ENCODE measurements around the gene GPR141.

The GPR141 gene

DNA sequence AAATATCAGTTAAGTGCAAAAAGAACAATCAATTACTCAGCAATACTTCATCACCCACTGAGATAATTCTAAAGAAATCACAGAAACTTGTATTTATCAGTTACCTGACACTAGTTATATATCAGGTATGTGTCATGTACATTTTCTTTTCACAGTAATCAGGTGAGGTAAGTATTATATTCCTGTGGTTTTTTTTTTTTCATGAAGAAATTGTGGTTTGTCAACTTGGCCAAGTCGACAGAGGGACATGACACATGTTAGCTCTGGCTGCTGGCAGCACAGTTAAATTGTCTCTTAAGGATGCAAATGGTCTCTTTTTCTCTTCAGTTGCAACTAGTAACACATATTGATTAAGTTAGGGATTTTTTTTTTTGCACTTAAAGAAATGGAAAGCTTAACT is 13.7 kb upstream of the GPR141 start:
- ATAC-seq = no peak
- TF ChIP-seq ZNF70 (CRISPR knock-in tag; IDR thresholded peaks at IDR 0.05) (no peak), ISL1 (CRISPR knock-in tag; IDR thresholded peaks at IDR 0.05) (no peak), ZNF565 (CRISPR knock-in tag; conservative IDR thresholded peaks at IDR 0.05; ENCODE audit: low read depth) (no peak), ZNF8 (CRISPR knock-in tag; IDR thresholded peaks at IDR 0.05) (no peak), RARB (CRISPR knock-in tag; IDR thresholded peaks at IDR 0.05) (no peak), BACH2 (CRISPR knock-in tag; IDR thresholded peaks at IDR 0.05; ENCODE audit: borderline replicate concordance) (no peak), ZFP30 (CRISPR knock-in tag; IDR thresholded peaks at IDR 0.05) (no peak), POU6F1 (CRISPR knock-in tag; IDR thresholded peaks at IDR 0.05; ENCODE audit: borderline replicate concordance, low read depth) (no peak), TCF4 (CRISPR knock-in tag; IDR thresholded peaks at IDR 0.05; ENCODE audit: borderline replicate concordance) (no peak), OSR1 (CRISPR knock-in tag; IDR thresholded peaks at IDR 0.05) (no peak), CSDC2 (CRISPR knock-in tag; IDR thresholded peaks at IDR 0.05) (no peak), PPARA (CRISPR knock-in tag; IDR thresholded peaks at IDR 0.05; ENCODE audit: borderline replicate concordance) (no peak), ZC3H10 (CRISPR knock-in tag; IDR thresholded peaks at IDR 0.05) (no peak), ESRRG (CRISPR knock-in tag; IDR thresholded peaks at IDR 0.05) (no peak)
- TF ChIP-seq, protein P1, sequence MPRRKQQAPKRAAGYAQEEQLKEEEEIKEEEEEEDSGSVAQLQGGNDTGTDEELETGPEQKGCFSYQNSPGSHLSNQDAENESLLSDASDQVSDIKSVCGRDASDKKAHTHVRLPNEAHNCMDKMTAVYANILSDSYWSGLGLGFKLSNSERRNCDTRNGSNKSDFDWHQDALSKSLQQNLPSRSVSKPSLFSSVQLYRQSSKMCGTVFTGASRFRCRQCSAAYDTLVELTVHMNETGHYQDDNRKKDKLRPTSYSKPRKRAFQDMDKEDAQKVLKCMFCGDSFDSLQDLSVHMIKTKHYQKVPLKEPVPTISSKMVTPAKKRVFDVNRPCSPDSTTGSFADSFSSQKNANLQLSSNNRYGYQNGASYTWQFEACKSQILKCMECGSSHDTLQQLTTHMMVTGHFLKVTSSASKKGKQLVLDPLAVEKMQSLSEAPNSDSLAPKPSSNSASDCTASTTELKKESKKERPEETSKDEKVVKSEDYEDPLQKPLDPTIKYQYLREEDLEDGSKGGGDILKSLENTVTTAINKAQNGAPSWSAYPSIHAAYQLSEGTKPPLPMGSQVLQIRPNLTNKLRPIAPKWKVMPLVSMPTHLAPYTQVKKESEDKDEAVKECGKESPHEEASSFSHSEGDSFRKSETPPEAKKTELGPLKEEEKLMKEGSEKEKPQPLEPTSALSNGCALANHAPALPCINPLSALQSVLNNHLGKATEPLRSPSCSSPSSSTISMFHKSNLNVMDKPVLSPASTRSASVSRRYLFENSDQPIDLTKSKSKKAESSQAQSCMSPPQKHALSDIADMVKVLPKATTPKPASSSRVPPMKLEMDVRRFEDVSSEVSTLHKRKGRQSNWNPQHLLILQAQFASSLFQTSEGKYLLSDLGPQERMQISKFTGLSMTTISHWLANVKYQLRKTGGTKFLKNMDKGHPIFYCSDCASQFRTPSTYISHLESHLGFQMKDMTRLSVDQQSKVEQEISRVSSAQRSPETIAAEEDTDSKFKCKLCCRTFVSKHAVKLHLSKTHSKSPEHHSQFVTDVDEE (CRISPR knock-in tag; IDR thresholded peaks at IDR 0.05) = no peak
- TF ChIP-seq, protein P2, sequence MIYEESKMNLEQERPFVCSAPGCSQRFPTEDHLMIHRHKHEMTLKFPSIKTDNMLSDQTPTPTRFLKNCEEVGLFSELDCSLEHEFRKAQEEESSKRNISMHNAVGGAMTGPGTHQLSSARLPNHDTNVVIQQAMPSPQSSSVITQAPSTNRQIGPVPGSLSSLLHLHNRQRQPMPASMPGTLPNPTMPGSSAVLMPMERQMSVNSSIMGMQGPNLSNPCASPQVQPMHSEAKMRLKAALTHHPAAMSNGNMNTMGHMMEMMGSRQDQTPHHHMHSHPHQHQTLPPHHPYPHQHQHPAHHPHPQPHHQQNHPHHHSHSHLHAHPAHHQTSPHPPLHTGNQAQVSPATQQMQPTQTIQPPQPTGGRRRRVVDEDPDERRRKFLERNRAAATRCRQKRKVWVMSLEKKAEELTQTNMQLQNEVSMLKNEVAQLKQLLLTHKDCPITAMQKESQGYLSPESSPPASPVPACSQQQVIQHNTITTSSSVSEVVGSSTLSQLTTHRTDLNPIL (CRISPR knock-in tag; IDR thresholded peaks at IDR 0.05; ENCODE audit: low read depth) = no peak

DNA sequence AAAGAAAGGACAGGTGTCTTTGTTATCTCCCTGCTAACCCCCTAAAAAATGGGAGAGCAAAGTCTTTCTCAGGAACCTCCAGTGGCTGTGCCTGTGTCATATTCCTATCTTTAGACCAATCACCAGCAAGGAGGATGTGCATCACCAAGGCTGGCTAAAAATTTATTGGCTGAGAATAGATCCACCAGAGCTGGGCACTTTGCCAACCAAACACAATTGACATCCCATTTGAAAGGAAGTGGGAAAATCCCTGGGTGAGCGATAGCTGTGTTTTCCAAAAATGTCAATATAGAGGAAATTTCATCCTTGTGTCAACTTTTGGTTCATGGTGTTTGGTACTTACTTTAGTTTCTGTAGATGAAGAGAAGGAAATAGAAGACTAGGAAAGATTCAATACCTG is 13.1 kb upstream of the GPR141 start:
- TF ChIP-seq PPARA (CRISPR knock-in tag; IDR thresholded peaks at IDR 0.05; ENCODE audit: borderline replicate concordance) (no peak), ZFP30 (CRISPR knock-in tag; IDR thresholded peaks at IDR 0.05) (no peak), ZNF565 (CRISPR knock-in tag; conservative IDR thresholded peaks at IDR 0.05; ENCODE audit: low read depth) (no peak), ARNTL (CRISPR knock-in tag; IDR thresholded peaks at IDR 0.05; ENCODE audit: borderline replicate concordance, low read depth) (no peak), ZFP3 (CRISPR knock-in tag; IDR thresholded peaks at IDR 0.05) (no peak)
- no peak for ATAC-seq

DNA sequence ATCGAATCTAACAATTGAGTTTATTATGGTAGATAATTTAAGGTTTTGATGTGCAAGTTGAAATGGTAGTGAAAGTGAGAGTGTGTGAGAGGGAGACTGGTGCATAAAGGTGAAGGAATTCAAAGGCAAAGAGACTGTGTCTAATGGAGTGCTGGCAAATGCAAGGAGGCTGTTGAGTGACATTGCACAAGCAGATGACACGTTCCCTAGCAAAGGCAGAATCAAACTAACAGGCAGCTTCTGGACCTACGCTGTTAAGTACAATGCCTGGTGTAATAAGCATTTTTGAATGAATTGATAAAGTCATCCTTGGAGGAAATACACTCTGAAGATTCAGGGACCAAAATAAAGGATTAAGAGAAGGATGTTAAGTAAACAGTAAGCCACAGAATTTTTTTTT is 11.7 kb upstream of the GPR141 start:
- ATAC-seq = no peak
- TF ChIP-seq ZFP3 (CRISPR knock-in tag; IDR thresholded peaks at IDR 0.05) (no peak), OSR1 (CRISPR knock-in tag; IDR thresholded peaks at IDR 0.05) (no peak), POU6F1 (CRISPR knock-in tag; IDR thresholded peaks at IDR 0.05; ENCODE audit: borderline replicate concordance, low read depth) (no peak), ISL1 (CRISPR knock-in tag; IDR thresholded peaks at IDR 0.05) (no peak), ZNF70 (CRISPR knock-in tag; IDR thresholded peaks at IDR 0.05) (no peak), BACH2 (CRISPR knock-in tag; IDR thresholded peaks at IDR 0.05; ENCODE audit: borderline replicate concordance) (no peak), ZNF565 (CRISPR knock-in tag; conservative IDR thresholded peaks at IDR 0.05; ENCODE audit: low read depth) (no peak), ZC3H10 (CRISPR knock-in tag; IDR thresholded peaks at IDR 0.05) (no peak), ZFP30 (CRISPR knock-in tag; IDR thresholded peaks at IDR 0.05) (no peak), TOX (CRISPR knock-in tag; IDR thresholded peaks at IDR 0.05; ENCODE audit: borderline replicate concordance) (no peak), ZNF8 (CRISPR knock-in tag; IDR thresholded peaks at IDR 0.05) (no peak), ARNTL (CRISPR knock-in tag; IDR thresholded peaks at IDR 0.05; ENCODE audit: borderline replicate concordance, low read depth) (no peak), GLIS3 (CRISPR knock-in tag; IDR thresholded peaks at IDR 0.05) (no peak), ESRRG (CRISPR knock-in tag; IDR thresholded peaks at IDR 0.05) (no peak), PPARA (CRISPR knock-in tag; IDR thresholded peaks at IDR 0.05; ENCODE audit: borderline replicate concordance) (no peak), SNAI2 (CRISPR knock-in tag; IDR thresholded peaks at IDR 0.05) (no peak), TCF4 (CRISPR knock-in tag; IDR thresholded peaks at IDR 0.05; ENCODE audit: borderline replicate concordance) (no peak)
- TF ChIP-seq, protein P2 (CRISPR knock-in tag; IDR thresholded peaks at IDR 0.05; ENCODE audit: low read depth) = no peak
- TF ChIP-seq, protein P3, sequence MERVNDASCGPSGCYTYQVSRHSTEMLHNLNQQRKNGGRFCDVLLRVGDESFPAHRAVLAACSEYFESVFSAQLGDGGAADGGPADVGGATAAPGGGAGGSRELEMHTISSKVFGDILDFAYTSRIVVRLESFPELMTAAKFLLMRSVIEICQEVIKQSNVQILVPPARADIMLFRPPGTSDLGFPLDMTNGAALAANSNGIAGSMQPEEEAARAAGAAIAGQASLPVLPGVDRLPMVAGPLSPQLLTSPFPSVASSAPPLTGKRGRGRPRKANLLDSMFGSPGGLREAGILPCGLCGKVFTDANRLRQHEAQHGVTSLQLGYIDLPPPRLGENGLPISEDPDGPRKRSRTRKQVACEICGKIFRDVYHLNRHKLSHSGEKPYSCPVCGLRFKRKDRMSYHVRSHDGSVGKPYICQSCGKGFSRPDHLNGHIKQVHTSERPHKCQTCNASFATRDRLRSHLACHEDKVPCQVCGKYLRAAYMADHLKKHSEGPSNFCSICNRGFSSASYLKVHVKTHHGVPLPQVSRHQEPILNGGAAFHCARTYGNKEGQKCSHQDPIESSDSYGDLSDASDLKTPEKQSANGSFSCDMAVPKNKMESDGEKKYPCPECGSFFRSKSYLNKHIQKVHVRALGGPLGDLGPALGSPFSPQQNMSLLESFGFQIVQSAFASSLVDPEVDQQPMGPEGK (CRISPR knock-in tag; IDR thresholded peaks at IDR 0.05; ENCODE audit: borderline replicate concordance) = no peak
